Activated CD4-positive, alpha-beta T cell treated with anti-CD3 and anti-CD28 coated beads, Interleukin-2, amount 50 U/mL, for 24 hours (primary cell): ENCODE data around the gene EPHA6.
A peak's percentile ranks its signal among the peaks of the same experiment; 100 is the strongest.

Experiments
- DNase-seq, 2 donors: peaks; one replicate each; pipeline ENCODE4 v3.0.0-alpha.2; 2020; ENCODE audit warnings: low read depth in 1 of 2, low spot score in 1 of 2

Gene EPHA6

GRCh38 chr3:97689111-97689510, 874.7 kb downstream of the EPHA6 start:
- DNase-seq: no peak

- DNase-seq: no peak
Observed at GRCh38 chr3:97689962-97690361, 875.6 kb downstream of the EPHA6 start.

- DNase-seq: no peak
Observed at GRCh38 chr3:97691354-97691753, 877.0 kb downstream of the EPHA6 start.

GRCh38 chr3:97692389-97692788, 878.0 kb downstream of the EPHA6 start:
- no peak for DNase-seq

- DNase-seq: no peak
Observed at GRCh38 chr3:97692831-97693230, 878.4 kb downstream of the EPHA6 start.

GRCh38 chr3:97694876-97695275, 880.5 kb downstream of the EPHA6 start:
- DNase-seq: no peak

GRCh38 chr3:97698691-97699090, 884.3 kb downstream of the EPHA6 start:
- DNase-seq: no peak

- no peak for DNase-seq
Observed at GRCh38 chr3:97699889-97700288, 885.5 kb downstream of the EPHA6 start.

- no peak for DNase-seq
Observed at GRCh38 chr3:97705764-97706163, 891.4 kb downstream of the EPHA6 start.

- DNase-seq: no peak
Observed at GRCh38 chr3:97706226-97706625, 891.8 kb downstream of the EPHA6 start.

GRCh38 chr3:97711654-97712053, 897.3 kb downstream of the EPHA6 start:
- DNase-seq: no peak

GRCh38 chr3:97712919-97713318, 898.5 kb downstream of the EPHA6 start:
- DNase-seq: no peak

- no peak for DNase-seq
Observed at GRCh38 chr3:97713634-97714033, 899.2 kb downstream of the EPHA6 start.

GRCh38 chr3:97719156-97719821, 904.9 kb downstream of the EPHA6 start:
- peak; percentile 20 to 46 for DNase-seq

- no peak for DNase-seq
Observed at GRCh38 chr3:97720417-97720816, 906.0 kb downstream of the EPHA6 start.

GRCh38 chr3:97721446-97721845, 907.1 kb downstream of the EPHA6 start:
- DNase-seq: no peak

- DNase-seq: no peak
Observed at GRCh38 chr3:97736928-97737327, 922.5 kb downstream of the EPHA6 start.

GRCh38 chr3:97738761-97739160, 924.4 kb downstream of the EPHA6 start:
- DNase-seq: no peak

GRCh38 chr3:97742036-97742435, 927.6 kb downstream of the EPHA6 start:
- DNase-seq: no peak

- no peak for DNase-seq
Observed at GRCh38 chr3:97744289-97744688, 929.9 kb downstream of the EPHA6 start.

GRCh38 chr3:97763586-97764406, 949.4 kb downstream of the EPHA6 start:
- DNase-seq: no peak

- DNase-seq: peak; percentile 61 to 65
Observed at GRCh38 chr3:97764407-97765238, 950.2 kb downstream of the EPHA6 start, which contains the start of gene ARL6. Gene ARL6, plus strand, starts transcription at chr3:97764758. Its CDS starts 3,350 bp downstream, at chr3:97768108.
